Measurements from ENCODE around the gene LRRC25. TPM values are rescaled to one million over a fixed set of nuclear protein-coding genes. Genes with fewer than 3 reads are reported as not detected.

LRRC25 gene
- total RNA-seq, 2 experiments from 2014 or later = 0.98 to 4.1 TPM

- no peak for DNase-seq (ENCODE audit: low spot score)
- Histone ChIP-seq H3K4me1 (ENCODE audit: insufficient read depth, low read length, poor library complexity, severe bottlenecking) (peaks cover 75% of the 10 kb centered on the region), H3K27ac (ENCODE audit: low read depth, low read length, poor library complexity, severe bottlenecking) (no peak overlapping the region), H3K4me3 (ENCODE audit: low read depth, low read length, poor library complexity, severe bottlenecking) (no peak overlapping the region), H3K9me2 (ENCODE audit: insufficient read depth, low read length) (no peaks in the 10 kb centered on the region), H3K4me2 (ENCODE audit: low read length) (peak overlapping the region; percentile 71), H3K9me3 (ENCODE audit: low read length) (no peaks in the 10 kb centered on the region), H2AFZ (ENCODE audit: low read length) (no peak overlapping the region), H4K20me1 (ENCODE audit: insufficient read depth, low read length) (no peaks in the 10 kb centered on the region), H3K79me2 (ENCODE audit: insufficient read depth, low read depth, low read length) (peaks cover 14% of the 10 kb centered on the region; the same call in 1 of the 2 replicates), H3K36me3 (ENCODE audit: insufficient read depth, low read length) (no peaks in the 10 kb centered on the region)
- POLR2A ChIA-PET = interaction anchor here (0.6 to 1.7 kb wide), 3 partner anchors 24 to 96 kb away, joined by 3 read pairs; partner anchors contain the start of gene LSM4
- BruUV-seq (replicated peaks) = no TSS peak
- intact Hi-C loops (cut with micrococcal nuclease; ENCODE audit: unreplicated experiment) = no loop called here
- CTCF ChIA-PET (ENCODE audit: unreplicated experiment) = no interaction called here
- TF ChIP-seq CTCF (conservative IDR thresholded peaks at IDR 0.05; ENCODE audit: low read length) = no peak
- no peak for TF ChIP-seq EZH2phosphoT487 (IDR thresholded peaks at IDR 0.05; ENCODE audit: borderline replicate concordance, low read depth, low read length)
Measured at GRCh38 chr19:18418029-18418482, 20.6 kb upstream of the LRRC25 start.

GRCh38 chr19:18417250-18418028 lies 20.0 kb upstream of the LRRC25 start:
- Histone ChIP-seq H3K9me3 (ENCODE audit: low read length) (no peaks in the 10 kb centered on the region), H3K9me2 (ENCODE audit: insufficient read depth, low read length) (no peaks in the 10 kb centered on the region), H3K4me2 (ENCODE audit: low read length) (peak overlapping the region; percentile 71), H3K36me3 (ENCODE audit: insufficient read depth, low read length) (no peaks in the 10 kb centered on the region), H3K4me3 (ENCODE audit: low read depth, low read length, poor library complexity, severe bottlenecking) (no peak overlapping the region), H2AFZ (ENCODE audit: low read length) (no peak overlapping the region), H3K4me1 (ENCODE audit: insufficient read depth, low read length, poor library complexity, severe bottlenecking) (peaks cover 69% of the 10 kb centered on the region), H3K27ac (ENCODE audit: low read depth, low read length, poor library complexity, severe bottlenecking) (no peak overlapping the region), H4K20me1 (ENCODE audit: insufficient read depth, low read length) (no peaks in the 10 kb centered on the region), H3K79me2 (ENCODE audit: insufficient read depth, low read depth, low read length) (peaks cover 11% of the 10 kb centered on the region; the same call in 1 of the 2 replicates)
- TF ChIP-seq EZH2phosphoT487 (IDR thresholded peaks at IDR 0.05; ENCODE audit: borderline replicate concordance, low read depth, low read length) (no peak), CTCF (conservative IDR thresholded peaks at IDR 0.05; ENCODE audit: low read length) (no peak)
- no TSS peak for BruUV-seq (replicated peaks)
- DNase-seq (ENCODE audit: low spot score) = no peak
- intact Hi-C loops (cut with micrococcal nuclease; ENCODE audit: unreplicated experiment) = no loop called here
- CTCF ChIA-PET (ENCODE audit: unreplicated experiment) = no interaction called here
- POLR2A ChIA-PET = interaction anchor here (0.6 to 1.7 kb wide), 2 partner anchors 71 to 95 kb away, joined by 3 read pairs; partner anchors contain the start of gene LSM4

GRCh38 chr19:18416778-18417249 lies 19.4 kb upstream of the LRRC25 start:
- TF ChIP-seq CTCF (conservative IDR thresholded peaks at IDR 0.05; ENCODE audit: low read length) = no peak
- TF ChIP-seq EZH2phosphoT487 (IDR thresholded peaks at IDR 0.05; ENCODE audit: borderline replicate concordance, low read depth, low read length) = no peak
- Histone ChIP-seq H3K9me3 (ENCODE audit: low read length) (no peaks in the 10 kb centered on the region), H3K4me3 (ENCODE audit: low read depth, low read length, poor library complexity, severe bottlenecking) (no peak overlapping the region), H2AFZ (ENCODE audit: low read length) (no peak overlapping the region), H3K79me2 (ENCODE audit: insufficient read depth, low read depth, low read length) (peaks cover 5% of the 10 kb centered on the region; the same call in 1 of the 2 replicates), H4K20me1 (ENCODE audit: insufficient read depth, low read length) (no peaks in the 10 kb centered on the region), H3K36me3 (ENCODE audit: insufficient read depth, low read length) (no peaks in the 10 kb centered on the region), H3K4me1 (ENCODE audit: insufficient read depth, low read length, poor library complexity, severe bottlenecking) (peaks cover 62% of the 10 kb centered on the region), H3K4me2 (ENCODE audit: low read length) (peak overlapping the region; percentile 71), H3K27ac (ENCODE audit: low read depth, low read length, poor library complexity, severe bottlenecking) (no peak overlapping the region), H3K9me2 (ENCODE audit: insufficient read depth, low read length) (no peaks in the 10 kb centered on the region)
- BruUV-seq (replicated peaks) = no TSS peak
- intact Hi-C loops (cut with micrococcal nuclease; ENCODE audit: unreplicated experiment) = no loop called here
- ChIA-PET CTCF (ENCODE audit: unreplicated experiment) (no interaction called here), POLR2A (no interaction called here)
- no peak for DNase-seq (ENCODE audit: low spot score)

Data from OCI-LY7 (cell line).